Panc1 (cell line): ENCODE measurements around the gene KIRREL3. TPM values are rescaled to one million over a fixed set of nuclear protein-coding genes. Genes with fewer than 3 reads are reported as not detected.

ENCODE experiments used
- ATAC-seq: fragments of 200-7000 bp; cut with Tn5 transposase; 2 replicates; pipeline ENCODE4 v1.9.1; 2020; ENCODE audit warnings: mild to moderate bottlenecking, moderate library complexity
- BruUV-seq: library from RNA; stranded (reverse); fragments of 400-500 nt; replicated peaks from 2 replicates; lab custom pipeline; 2021; lab: Mats Ljungman, UMichigan
- CTCF ChIA-PET: fragments of 300-600 bp; sonication (Branson Sonifier 250); formaldehyde crosslinking; loops from one replicate; lab custom pipeline; 2022; ENCODE audit warnings: antibody characterized with exemption; lab: Charles Lee
- POLR2A ChIA-PET: fragments of 300-600 bp; sonication (Branson Sonifier 250); formaldehyde crosslinking; loops from one replicate; lab custom pipeline; 2022; ENCODE audit warnings: antibody characterized with exemption; lab: Charles Lee
- DNase-seq: peaks from one replicate; pipeline ENCODE4 v3.0.0-alpha.2; 2010; ENCODE audit warnings: low read depth, low spot score
- H3K27ac ChIP-seq: 2 replicates; pipeline ENCODE4 v1.5.1; 2011; ENCODE audit warnings: mild to moderate bottlenecking, low read length, inconsistent platforms
- H3K27me3 ChIP-seq: fragments of 200-500 bp; sonication (Bioruptor generic); 2 replicates; pipeline ENCODE4 v1.6.0; 2014; ENCODE audit warnings: low read length, inconsistent platforms; ENCODE audit not compliant: control insufficient read depth, insufficient read depth
- H3K36me3 ChIP-seq: fragments of 200-500 bp; sonication (Bioruptor generic); 2 replicates; pipeline ENCODE4 v1.5.1; 2014; ENCODE audit warnings: inconsistent platforms, mild to moderate bottlenecking, low read length, moderate library complexity; ENCODE audit not compliant: control insufficient read depth, insufficient read depth
- H3K4me1 ChIP-seq: 2 replicates; pipeline ENCODE4 v1.5.1; 2011; ENCODE audit warnings: inconsistent platforms, mild to moderate bottlenecking, low read length, moderate library complexity; ENCODE audit not compliant: control insufficient read depth, insufficient read depth
- H3K4me3 ChIP-seq, 2 experiments: 2 replicates each; pipeline ENCODE4 v1.5.1; 2011 to 2012; ENCODE audit warnings: low read depth in 2 of 2, low read length in 2 of 2, mild to moderate bottlenecking in 2 of 2, inconsistent platforms in 1 of 2, moderate library complexity in 1 of 2
- H3K9me3 ChIP-seq: fragments of 200-500 bp; sonication (Bioruptor generic); 2 replicates; pipeline ENCODE4 v1.5.1; 2014; ENCODE audit warnings: low read depth, mild to moderate bottlenecking, inconsistent platforms, low read length, moderate library complexity; ENCODE audit not compliant: control insufficient read depth, insufficient read depth
- CTCF ChIP-seq: fragments of 450-650 bp; IDR thresholded peaks from 2 replicates; pipeline ENCODE4 v1.5.1; 2017; ENCODE audit warnings: mild to moderate bottlenecking
- POLR2AphosphoS5 ChIP-seq: IDR thresholded peaks from 2 replicates; pipeline ENCODE4 v1.6.1; 2012; ENCODE audit warnings: mild to moderate bottlenecking, low read depth, low read length, moderate library complexity
- REST ChIP-seq, 2 experiments: IDR thresholded peaks; 2 replicates each; pipeline ENCODE4 v1.6.1; 2011 to 2012; ENCODE audit warnings: low read depth in 2 of 2, control low read depth in 1 of 2, low read length in 1 of 2, mild to moderate bottlenecking in 1 of 2, moderate library complexity in 1 of 2; ENCODE audit not compliant: insufficient read depth in 1 of 2
- SIN3A ChIP-seq: IDR thresholded peaks from 2 replicates; pipeline ENCODE4 v1.6.1; 2012; ENCODE audit warnings: low read depth, mild to moderate bottlenecking, low read length, moderate library complexity, borderline replicate concordance; ENCODE audit not compliant: insufficient read depth
- TCF7L2 ChIP-seq: IDR thresholded peaks from 2 replicates; pipeline ENCODE4 v1.6.1; 2011; ENCODE audit warnings: mild to moderate bottlenecking, low read depth, low read length, inconsistent platforms
- in situ Hi-C: cut with HindIII; loops from 2 replicates; pipeline ENCODE4 v1.10.0; 2016; ENCODE audit warnings: low sequenced_read_pairs, low pct_unique_long_range_greater_than_20kb
- intact Hi-C: fragments of 100-400 bp; cut with micrococcal nuclease; formaldehyde crosslinking; loops from one replicate; pipeline ENCODE4 v1.10.0; 2022; ENCODE audit not compliant: unreplicated experiment
- total RNA-seq: library from RNA; stranded (reverse); gene quantifications from one replicate; pipeline ENCODE4 v1.2.1, GENCODE V29; 2021; ENCODE audit not compliant: unreplicated experiment

Gene KIRREL3
- total RNA-seq, 1 experiment from 2014 or later = 0.36 TPM

GRCh38 chr11:126591966-126592489 lies 408.5 kb downstream of the KIRREL3 start:
- CTCF ChIA-PET = no interaction called here
- DNase-seq (no peak), ATAC-seq (no peak)
- POLR2A ChIA-PET = interaction anchor here (0.6 kb wide), 1 partner anchor 1711 kb away, joined by 8 read pairs; no protein-coding TSS in a partner anchor
- H3K36me3 ChIP-seq = no peaks in the 10 kb centered on the region
- no peaks in the 10 kb centered on the region for H3K9me3 ChIP-seq
- no peak for TF ChIP-seq SIN3A
- no peak for TF ChIP-seq TCF7L2
- no peak for TF ChIP-seq POLR2AphosphoS5
- TF ChIP-seq REST (IDR thresholded peaks at IDR 0.05; ENCODE audit: insufficient read depth in 1 of 2, low read depth in 2 of 2, low read length in 1 of 2) = no peak
- TF ChIP-seq CTCF = no peak
- in situ Hi-C loops (no loop called here), intact Hi-C loops (loop anchor here (10.0 kb wide), 1 partner anchor 147 kb away; no protein-coding TSS in a partner anchor)
- BruUV-seq = no TSS peak
- no peaks in the 10 kb centered on the region for H3K4me1 ChIP-seq
- peaks cover 6% of the 10 kb centered on the region for H3K27me3 ChIP-seq
- no peak overlapping the region for H3K27ac ChIP-seq
- H3K4me3 ChIP-seq = no peak overlapping the region

GRCh38 chr11:126589492-126589803 lies 411.1 kb downstream of the KIRREL3 start:
- H3K9me3 ChIP-seq = no peaks in the 10 kb centered on the region
- no peak for DNase-seq
- intact Hi-C loops (no loop called here), in situ Hi-C loops (no loop called here)
- no peak for TF ChIP-seq CTCF
- no peak for TF ChIP-seq POLR2AphosphoS5
- no peak for TF ChIP-seq TCF7L2
- no peak for TF ChIP-seq REST (IDR thresholded peaks at IDR 0.05; ENCODE audit: insufficient read depth in 1 of 2, low read depth in 2 of 2, low read length in 1 of 2)
- no peak for TF ChIP-seq SIN3A
- no peaks in the 10 kb centered on the region for H3K36me3 ChIP-seq
- ChIA-PET POLR2A (no interaction called here), CTCF (interaction anchor here (1.0 kb wide), 1 partner anchor 11 kb away, joined by 4 read pairs; no protein-coding TSS in a partner anchor)
- H3K4me1 ChIP-seq = no peaks in the 10 kb centered on the region
- no TSS peak for BruUV-seq
- no peaks in the 10 kb centered on the region for H3K27me3 ChIP-seq
- H3K27ac ChIP-seq = no peak overlapping the region
- no peak for ATAC-seq
- H3K4me3 ChIP-seq = no peak overlapping the region
